KMS-11 (cell line): Measurements from ENCODE around the gene TEDC1.

Experiments used
- H2AFZ ChIP-seq: fragments of 200-600 bp; sonication (generic); 2 replicates; pipeline ENCODE4 v1.6.1; 2016; ENCODE audit warnings: antibody characterized with exemption, mixed run types, low read depth
- H3K27ac ChIP-seq: fragments of 200-600 bp; sonication (generic); 2 replicates; pipeline ENCODE4 v1.6.1; 2016; ENCODE audit warnings: mild to moderate bottlenecking, mixed run types
- H3K27me3 ChIP-seq: fragments of 200-600 bp; sonication (generic); 2 replicates; pipeline ENCODE4 v1.6.1; 2017; ENCODE audit warnings: mild to moderate bottlenecking, low read depth, mixed run types, moderate library complexity; ENCODE audit not compliant: insufficient read depth
- H3K36me3 ChIP-seq: fragments of 200-600 bp; sonication (generic); 2 replicates; pipeline ENCODE4 v1.6.1; 2017; ENCODE audit warnings: mild to moderate bottlenecking, mixed run types; ENCODE audit not compliant: insufficient read depth
- H3K4me1 ChIP-seq: fragments of 200-600 bp; sonication (generic); 2 replicates; pipeline ENCODE4 v1.6.1; 2016; ENCODE audit warnings: mild to moderate bottlenecking, low read depth, mixed run types; ENCODE audit not compliant: poor library complexity, severe bottlenecking
- H3K4me2 ChIP-seq: fragments of 200-600 bp; sonication (generic); 2 replicates; pipeline ENCODE4 v1.7.0; 2016; ENCODE audit warnings: mild to moderate bottlenecking, mixed run types
- H3K4me3 ChIP-seq: fragments of 200-600 bp; sonication (generic); IDR thresholded peaks from 2 replicates; pipeline ENCODE4 v1.6.1; 2017; ENCODE audit warnings: low read depth, low read length, mixed read lengths; ENCODE audit not compliant: insufficient read depth
- H3K79me2 ChIP-seq: fragments of 200-600 bp; sonication (generic); 2 replicates; pipeline ENCODE4 v1.6.1; 2016; ENCODE audit warnings: low read depth, mixed run types; ENCODE audit not compliant: insufficient read depth
- H3K9ac ChIP-seq: fragments of 200-600 bp; sonication (generic); 2 replicates; pipeline ENCODE4 v1.6.1; 2016; ENCODE audit warnings: mild to moderate bottlenecking, mixed run types
- H4K20me1 ChIP-seq: fragments of 200-600 bp; sonication (generic); 2 replicates; pipeline ENCODE4 v1.6.1; 2016; ENCODE audit warnings: mild to moderate bottlenecking, mixed run types; ENCODE audit not compliant: insufficient read depth
- CTCF ChIP-seq: fragments of 200-600 bp; sonication (generic); conservative IDR thresholded peaks from 2 replicates; pipeline ENCODE4 v1.6.1; 2017; ENCODE audit warnings: low read depth, mild to moderate bottlenecking, antibody characterized with exemption, low read length, moderate library complexity, mixed read lengths

Gene TEDC1

GRCh38 chr14:105469456-105470349 lies 21.3 kb upstream of the TEDC1 start:
- H3K9ac ChIP-seq: no peak overlapping the region
- peaks cover 5% of the 10 kb centered on the region for H3K4me1 ChIP-seq
- no peaks in the 10 kb centered on the region; the same call in 1 of the 2 replicates for H3K27me3 ChIP-seq
- H3K79me2 ChIP-seq: no peaks in the 10 kb centered on the region
- no peaks in the 10 kb centered on the region for H3K36me3 ChIP-seq
- no peak overlapping the region for H3K27ac ChIP-seq
- no peak for TF ChIP-seq CTCF
- no peaks in the 10 kb centered on the region for H4K20me1 ChIP-seq
- no peak overlapping the region for H3K4me2 ChIP-seq
- H2AFZ ChIP-seq: no peak overlapping the region
- no peak overlapping the region for H3K4me3 ChIP-seq

- Histone ChIP-seq H3K4me3 (no peak overlapping the region), H3K4me1 (peaks cover 13% of the 10 kb centered on the region), H4K20me1 (no peaks in the 10 kb centered on the region), H3K27ac (no peak overlapping the region), H3K36me3 (no peaks in the 10 kb centered on the region), H3K79me2 (no peaks in the 10 kb centered on the region), H3K27me3 (peaks cover 8% of the 10 kb centered on the region), H3K4me2 (no peak overlapping the region), H2AFZ (no peak overlapping the region), H3K9ac (no peak overlapping the region)
- no peak for TF ChIP-seq CTCF
Observed at GRCh38 chr14:105470350-105471296, 20.4 kb upstream of the TEDC1 start.

- Histone ChIP-seq H3K4me2 (no peak overlapping the region), H4K20me1 (no peaks in the 10 kb centered on the region), H3K36me3 (no peaks in the 10 kb centered on the region), H3K9ac (no peak overlapping the region), H3K4me1 (peaks cover 14% of the 10 kb centered on the region), H3K4me3 (no peak overlapping the region), H3K79me2 (no peaks in the 10 kb centered on the region), H3K27ac (no peak overlapping the region), H3K27me3 (peaks cover 16% of the 10 kb centered on the region), H2AFZ (no peak overlapping the region)
- TF ChIP-seq CTCF: no peak
Observed at GRCh38 chr14:105471297-105471821, 19.7 kb upstream of the TEDC1 start.

DNA sequence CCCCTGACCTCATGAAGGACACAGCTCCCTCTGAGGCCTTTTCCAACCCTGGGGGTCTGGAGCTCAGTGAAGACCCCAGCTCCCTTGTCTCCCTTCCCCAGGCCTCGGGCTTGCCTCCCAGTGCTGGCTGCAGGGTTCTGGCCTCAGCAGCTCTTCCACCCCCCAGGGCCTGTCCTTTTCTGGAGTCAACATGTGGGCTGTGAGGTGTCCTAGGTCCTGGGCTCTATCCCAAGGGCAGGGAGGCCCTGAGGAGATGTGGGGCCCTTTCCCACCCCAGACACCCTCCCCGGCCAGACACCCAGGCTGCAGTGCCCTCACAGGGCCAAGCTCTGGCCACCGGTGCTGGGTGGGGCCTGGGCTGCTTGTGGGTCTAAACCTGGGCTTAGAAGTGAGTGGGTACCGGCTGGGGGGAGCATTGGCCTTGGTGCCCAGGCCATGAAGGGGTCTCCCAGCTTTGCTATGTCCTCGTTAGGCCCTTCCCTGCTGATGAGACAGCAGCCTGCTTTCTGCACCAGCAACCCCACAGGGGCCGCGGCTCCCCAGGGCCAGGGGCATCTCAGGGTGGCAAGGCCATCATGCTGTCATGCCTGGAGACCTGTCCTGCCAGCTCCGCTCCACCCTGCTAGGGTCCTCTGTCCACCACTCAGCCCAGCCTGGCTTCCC lies 19.1 kb upstream of the TEDC1 start:
- no peak overlapping the region for H3K9ac ChIP-seq

More for the DNA sequence above, 19.1 kb upstream of the TEDC1 start:
- Histone ChIP-seq H3K4me1 (peaks cover 14% of the 10 kb centered on the region), H3K27me3 (peaks cover 21% of the 10 kb centered on the region), H3K79me2 (no peaks in the 10 kb centered on the region), H3K4me3 (no peak overlapping the region), H4K20me1 (no peaks in the 10 kb centered on the region), H3K36me3 (no peaks in the 10 kb centered on the region), H3K27ac (no peak overlapping the region), H3K4me2 (no peak overlapping the region), H2AFZ (no peak overlapping the region)
- no peak for TF ChIP-seq CTCF
